ENCODE data around the gene SCN2A.
A peak's percentile ranks its signal among the peaks of the same experiment; 100 is the strongest.
"Not testable (repeated sequence)": the region's sequence is repeated elsewhere in the genome, so short reads cannot be mapped to it uniquely, and the experiment has no call there.

The SCN2A gene

GRCh38 chr2:165253178-165253577, 14.0 kb downstream of the SCN2A start:
- no peak for DNase-seq (ENCODE audit: low read depth)

- no peak for DNase-seq (ENCODE audit: low read depth)
Measured at GRCh38 chr2:165256618-165257017, 17.4 kb downstream of the SCN2A start.

- DNase-seq (ENCODE audit: low read depth) = not testable (repeated sequence)
Measured at GRCh38 chr2:165260347-165260746, 21.1 kb downstream of the SCN2A start.

GRCh38 chr2:165268754-165269153, 29.5 kb downstream of the SCN2A start:
- no peak for DNase-seq (ENCODE audit: low read depth)

- DNase-seq (ENCODE audit: low read depth) = no peak
Measured at GRCh38 chr2:165273176-165273575, 34.0 kb downstream of the SCN2A start.

- DNase-seq (ENCODE audit: low read depth) = no peak
Measured at GRCh38 chr2:165274698-165275097, 35.5 kb downstream of the SCN2A start.

- DNase-seq (ENCODE audit: low read depth) = no peak
Measured at GRCh38 chr2:165275932-165276331, 36.7 kb downstream of the SCN2A start.

- DNase-seq (ENCODE audit: low read depth) = no peak
Measured at GRCh38 chr2:165277295-165277694, 38.1 kb downstream of the SCN2A start.

GRCh38 chr2:165277860-165278656, 38.8 kb downstream of the SCN2A start:
- DNase-seq (ENCODE audit: low read depth) = no peak

GRCh38 chr2:165280356-165280755, 41.1 kb downstream of the SCN2A start:
- no peak for DNase-seq (ENCODE audit: low read depth)

GRCh38 chr2:165281387-165281786, 42.2 kb downstream of the SCN2A start:
- DNase-seq (ENCODE audit: low read depth) = no peak

- no peak for DNase-seq (ENCODE audit: low read depth)
Measured at GRCh38 chr2:165283342-165283741, 44.1 kb downstream of the SCN2A start.

GRCh38 chr2:165287094-165287778, 48.0 kb downstream of the SCN2A start:
- DNase-seq (ENCODE audit: low read depth) = no peak

GRCh38 chr2:165289069-165289468, 49.9 kb downstream of the SCN2A start:
- no peak for DNase-seq (ENCODE audit: low read depth)

- peak; percentile 17 for DNase-seq (ENCODE audit: low read depth)
Measured at GRCh38 chr2:165293440-165294420, 54.5 kb downstream of the SCN2A start.

GRCh38 chr2:165294912-165295311, 55.7 kb downstream of the SCN2A start:
- no peak for DNase-seq (ENCODE audit: low read depth)

- DNase-seq (ENCODE audit: low read depth) = no peak
Measured at GRCh38 chr2:165295643-165296042, 56.4 kb downstream of the SCN2A start.

- no peak for DNase-seq (ENCODE audit: low read depth)
Measured at GRCh38 chr2:165305391-165306096, 66.3 kb downstream of the SCN2A start.

- DNase-seq (ENCODE audit: low read depth) = no peak
Measured at GRCh38 chr2:165307317-165307716, 68.1 kb downstream of the SCN2A start.

- DNase-seq (ENCODE audit: low read depth) = no peak
Measured at GRCh38 chr2:165311949-165312348, 72.7 kb downstream of the SCN2A start.

GRCh38 chr2:165312999-165313398, 73.8 kb downstream of the SCN2A start:
- no peak for DNase-seq (ENCODE audit: low read depth)

- no peak for DNase-seq (ENCODE audit: low read depth)
Measured at GRCh38 chr2:165313509-165313908, 74.3 kb downstream of the SCN2A start.
